Heart left ventricle (tissue), 13 donors: Measurements from ENCODE around the gene RAB27B.

Experiments used
- CTCF ChIP-seq, 12 donors: fragments of 200-600 bp; sonication (generic) in 4 of 12; IDR thresholded peaks; one replicate each; pipeline versions ENCODE4 v1.5.0 to v1.8.0; 2018 to 2022; ENCODE audit warnings: antibody characterized with exemption in 12 of 12, mild to moderate bottlenecking in 5 of 12
- POLR2A ChIP-seq, 2 donors: fragments of 450-650 bp; IDR thresholded peaks; one replicate each; pipeline ENCODE4 v1.6.1; 2017; ENCODE audit warnings: antibody characterized with exemption in 2 of 2, mild to moderate bottlenecking in 2 of 2, moderate library complexity in 2 of 2
- donor health status: ischemic (EF 13 %, LVEDD 7.1; RV severe dilation, severe dysfunction).
- donor health status: DM: no; HTN: yes; CAD: no.
- donor health status: DM: no; HTN: no; CAD: no.
- donor health status: ischemic (EF 25% LVEDD 6.9; RV normal size, moderate dysfunction).
- donor health status: ischemic (EF 25% LVEDD 5.7; RV mildly dilated, moderate dysfunction).
- donor health status: ischemic (EF 35%, LVEDD 5.7; RV mildly dilated, moderate dysfunction).
- donor health status: nonischemic (EF 11% LVEDD 7.7; RV severe dilation, severe dysfunction).
- donor health status: DM: yes; HTN: yes; CAD: no.
- donor health status: PGD.
- donor health status: ischemic (EF 29% LVEDD 5.4; RV normal size, mild dysfunction).
- donor health status: nonischemic (EF 23%, LVEDD 6.1; RV moderate dilation, normal function).

GRCh38 chr18:54910161-54910919 lies 82.1 kb downstream of the RAB27B start:
- TF ChIP-seq CTCF (IDR thresholded peaks at IDR 0.05) (no peak), POLR2A (IDR thresholded peaks at IDR 0.05) (no peak)
